ENCODE results near the gene HESX1.

DNA sequence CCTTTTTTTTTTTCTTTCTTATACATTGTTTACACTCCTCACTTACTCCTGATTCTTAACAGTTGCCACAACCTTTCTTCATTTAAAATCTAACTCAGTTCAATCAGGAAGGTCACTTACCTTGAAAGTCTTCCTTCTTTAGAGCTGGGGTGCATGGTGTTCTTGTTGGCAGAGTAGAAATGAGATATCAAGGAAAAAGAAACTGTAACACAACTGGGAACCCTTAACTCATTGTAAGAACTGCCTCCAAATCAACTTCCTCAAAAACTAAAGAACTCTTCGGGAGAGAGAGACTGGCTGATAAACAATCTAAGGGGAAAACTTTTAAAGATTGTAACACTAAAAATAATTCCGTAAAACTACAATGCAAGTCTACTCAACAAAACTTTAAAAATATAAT lies 26.4 kb upstream of the HESX1 start:
- no peak for TF ChIP-seq POLR2A (IDR thresholded peaks at IDR 0.05)
- TF ChIP-seq, protein P1, sequence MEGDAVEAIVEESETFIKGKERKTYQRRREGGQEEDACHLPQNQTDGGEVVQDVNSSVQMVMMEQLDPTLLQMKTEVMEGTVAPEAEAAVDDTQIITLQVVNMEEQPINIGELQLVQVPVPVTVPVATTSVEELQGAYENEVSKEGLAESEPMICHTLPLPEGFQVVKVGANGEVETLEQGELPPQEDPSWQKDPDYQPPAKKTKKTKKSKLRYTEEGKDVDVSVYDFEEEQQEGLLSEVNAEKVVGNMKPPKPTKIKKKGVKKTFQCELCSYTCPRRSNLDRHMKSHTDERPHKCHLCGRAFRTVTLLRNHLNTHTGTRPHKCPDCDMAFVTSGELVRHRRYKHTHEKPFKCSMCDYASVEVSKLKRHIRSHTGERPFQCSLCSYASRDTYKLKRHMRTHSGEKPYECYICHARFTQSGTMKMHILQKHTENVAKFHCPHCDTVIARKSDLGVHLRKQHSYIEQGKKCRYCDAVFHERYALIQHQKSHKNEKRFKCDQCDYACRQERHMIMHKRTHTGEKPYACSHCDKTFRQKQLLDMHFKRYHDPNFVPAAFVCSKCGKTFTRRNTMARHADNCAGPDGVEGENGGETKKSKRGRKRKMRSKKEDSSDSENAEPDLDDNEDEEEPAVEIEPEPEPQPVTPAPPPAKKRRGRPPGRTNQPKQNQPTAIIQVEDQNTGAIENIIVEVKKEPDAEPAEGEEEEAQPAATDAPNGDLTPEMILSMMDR (IDR thresholded peaks at IDR 0.05) = no peak

Data from uterus (tissue), 2 donors.